Measurements from ENCODE around the gene UBE2E3. TPM values are rescaled to one million over a fixed set of nuclear protein-coding genes. Genes with fewer than 3 reads are reported as not detected.

UBE2E3 gene
- polyA plus RNA-seq, 1 experiment = 58.8 TPM

- POLR2A ChIA-PET = no interaction called here
- H3K36me3 ChIP-seq (ENCODE audit: control insufficient read depth, insufficient read depth, low read length) = no peaks in the 10 kb centered on the region
- H3K4me3 ChIP-seq (ENCODE audit: low read depth, low read length) = no peak overlapping the region
- TF ChIP-seq CTCF (IDR thresholded peaks at IDR 0.05; ENCODE audit: insufficient read depth, low read depth, low read length) = no peak
- DNase-seq (ENCODE audit: low read depth) = no peak
- CTCF ChIA-PET = no interaction called here
- no peaks in the 10 kb centered on the region; the same call in 1 of the 2 replicates for H3K27me3 ChIP-seq (ENCODE audit: control insufficient read depth, insufficient read depth, low read length)
Observed at GRCh38 chr2:180971811-180972210, 8.6 kb upstream of the UBE2E3 start.

GRCh38 chr2:180975585-180975984 lies 4.8 kb upstream of the UBE2E3 start:
- ChIA-PET CTCF (interaction anchor here (0.6 kb wide), 1 partner anchor 1091 kb away, joined by 3 read pairs; no protein-coding TSS in a partner anchor), POLR2A (no interaction called here)
- Histone ChIP-seq H3K36me3 (ENCODE audit: control insufficient read depth, insufficient read depth, low read length) (no peaks in the 10 kb centered on the region), H3K4me3 (ENCODE audit: low read depth, low read length) (no peak overlapping the region), H3K27me3 (ENCODE audit: control insufficient read depth, insufficient read depth, low read length) (no peaks in the 10 kb centered on the region; the same call in 1 of the 2 replicates)
- DNase-seq (ENCODE audit: low read depth) = no peak
- TF ChIP-seq CTCF (IDR thresholded peaks at IDR 0.05; ENCODE audit: insufficient read depth, low read depth, low read length) = no peak

GRCh38 chr2:180978903-180979748 lies 1.3 kb upstream of the UBE2E3 start:
- POLR2A ChIA-PET = interaction anchor here (0.6 kb wide), 1 partner anchor 250 kb away, joined by 4 read pairs; no protein-coding TSS in a partner anchor
- no peak for DNase-seq (ENCODE audit: low read depth)
- Histone ChIP-seq H3K36me3 (ENCODE audit: control insufficient read depth, insufficient read depth, low read length) (no peaks in the 10 kb centered on the region), H3K27me3 (ENCODE audit: control insufficient read depth, insufficient read depth, low read length) (no peaks in the 10 kb centered on the region), H3K4me3 (ENCODE audit: low read depth, low read length) (no peak overlapping the region; the same call in 1 of the 2 replicates)
- no peak for TF ChIP-seq CTCF (IDR thresholded peaks at IDR 0.05; ENCODE audit: insufficient read depth, low read depth, low read length)
- CTCF ChIA-PET = interaction anchor here (1.1 to 4.4 kb wide), 7 partner anchors 9 to 855 kb away, joined by 3 to 23 read pairs (median 8); no protein-coding TSS in a partner anchor

GRCh38 chr2:180979749-180980105 lies 678 bp upstream of the UBE2E3 start:
- CTCF ChIA-PET = interaction anchor here (0.8 to 4.4 kb wide), 9 partner anchors 10 to 855 kb away, joined by 3 to 23 read pairs (median 3); no protein-coding TSS in a partner anchor
- Histone ChIP-seq H3K27me3 (ENCODE audit: control insufficient read depth, insufficient read depth, low read length) (no peaks in the 10 kb centered on the region), H3K4me3 (ENCODE audit: low read depth, low read length) (peak overlapping the region; percentile 76), H3K36me3 (ENCODE audit: control insufficient read depth, insufficient read depth, low read length) (no peaks in the 10 kb centered on the region)
- TF ChIP-seq CTCF (IDR thresholded peaks at IDR 0.05; ENCODE audit: insufficient read depth, low read depth, low read length) = no peak
- POLR2A ChIA-PET = interaction anchor here (0.6 kb wide), 1 partner anchor 251 kb away, joined by 4 read pairs; no protein-coding TSS in a partner anchor
- DNase-seq (ENCODE audit: low read depth) = no peak
